H1 (cell line): ENCODE data around the gene CCDC12.

ENCODE experiments used
- POLR2A ChIP-seq, 2 experiments: IDR thresholded peaks; 1 replicate in 1 of 2; 2 replicates in 1 of 2; pipeline ENCODE4 v1.6.1; 2011; ENCODE audit warnings: low read depth in 2 of 2, low read length in 2 of 2, mild to moderate bottlenecking in 2 of 2; ENCODE audit errors: control extremely low read depth in 1 of 2
- POLR2AphosphoS5 ChIP-seq: IDR thresholded peaks from 2 replicates; pipeline ENCODE4 v1.6.1; 2011; ENCODE audit warnings: low read depth, low read length

DNA sequence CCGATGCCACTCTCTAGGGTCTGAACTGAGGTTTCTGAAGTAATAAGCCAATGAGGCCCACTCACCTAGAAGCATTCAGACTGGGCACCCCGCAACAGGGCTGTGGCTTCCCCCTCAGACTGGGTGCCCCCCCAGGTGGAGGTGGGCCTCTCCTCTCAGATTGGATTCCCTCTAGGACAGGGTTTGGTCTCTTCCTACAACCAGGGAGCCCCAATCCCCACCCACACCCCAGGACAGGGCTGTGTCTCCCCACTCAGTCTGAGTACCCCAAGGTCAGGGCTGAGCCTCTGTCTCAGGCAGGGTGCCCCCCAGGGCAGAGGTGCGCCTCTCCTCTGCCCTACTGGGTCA is 71.4 kb downstream of the CCDC12 start:
- TF ChIP-seq POLR2AphosphoS5: no peak
- TF ChIP-seq POLR2A (IDR thresholded peaks at IDR 0.05; ENCODE audit: control extremely low read depth in 1 of 2, low read depth in 2 of 2, low read length in 2 of 2): no peak
